MV-4-11 (cell line): Measurements from ENCODE around the gene BDH1.
"Not testable (repeated sequence)": the region's sequence is repeated elsewhere in the genome, so short reads cannot be mapped to it uniquely, and the experiment has no call there.

Experiments used
- DNase-seq: peaks from one replicate; lab custom pipeline; 2025; lab: John Stamatoyannopoulos, UW

The BDH1 gene

GRCh38 chr3:197520311-197521276 lies 35.2 kb downstream of the BDH1 start:
- peak; percentile 42 for DNase-seq

GRCh38 chr3:197519801-197520211 lies 36.0 kb downstream of the BDH1 start:
- DNase-seq, result no peak

- peak; percentile 8 for DNase-seq
Observed at GRCh38 chr3:197518881-197519421, 36.8 kb downstream of the BDH1 start.

- DNase-seq, result not testable (repeated sequence)
Observed at GRCh38 chr3:197517922-197518683, 37.7 kb downstream of the BDH1 start.

GRCh38 chr3:197516890-197517606 lies 38.7 kb downstream of the BDH1 start:
- DNase-seq, result not testable (repeated sequence)

GRCh38 chr3:197516517-197516889 lies 39.3 kb downstream of the BDH1 start:
- no peak for DNase-seq

- no peak for DNase-seq
Observed at GRCh38 chr3:197514786-197515355, 40.9 kb downstream of the BDH1 start.

- DNase-seq, result no peak
Observed at GRCh38 chr3:197513953-197514785, 41.6 kb downstream of the BDH1 start.

- no peak for DNase-seq
Observed at GRCh38 chr3:197512691-197513571, 42.8 kb downstream of the BDH1 start.

- DNase-seq, result no peak
Observed at GRCh38 chr3:197511853-197512635, 43.7 kb downstream of the BDH1 start.

- DNase-seq, result no peak
Observed at GRCh38 chr3:197511130-197511529, 44.6 kb downstream of the BDH1 start.

GRCh38 chr3:197510642-197511018 lies 45.1 kb downstream of the BDH1 start:
- DNase-seq, result no peak

GRCh38 chr3:197508924-197509775 lies 46.6 kb downstream of the BDH1 start:
- DNase-seq, result no peak

GRCh38 chr3:197508461-197508860 lies 47.3 kb downstream of the BDH1 start:
- no peak for DNase-seq

GRCh38 chr3:197508051-197508451 lies 47.7 kb downstream of the BDH1 start:
- DNase-seq, result no peak

GRCh38 chr3:197507541-197507940 lies 48.2 kb downstream of the BDH1 start:
- DNase-seq, result no peak

- no peak for DNase-seq
Observed at GRCh38 chr3:197507081-197507480, 48.7 kb downstream of the BDH1 start.
